GM12878 (cell line): Measurements from ENCODE around the gene CHAT. TPM values are rescaled to one million over a fixed set of nuclear protein-coding genes. Genes with fewer than 3 reads are reported as not detected.

Experiments used
- ATAC-seq: fragments of 200-7000 bp; cut with Tn5 transposase; 3 replicates; pipeline ENCODE4 v1.9.1; 2020; ENCODE audit warnings: mild to moderate bottlenecking, moderate library complexity
- BruUV-seq: library from RNA; stranded (reverse); fragments of 400-500 nt; replicated peaks from 2 replicates; lab custom pipeline; 2021; lab: Mats Ljungman, UMichigan
- CTCF ChIA-PET: fragments of 300-600 bp; sonication (Branson Sonifier 250); formaldehyde crosslinking; extraction: SDS; loops from one replicate; lab custom pipeline; 2021; ENCODE audit warnings: inconsistent platforms; lab: Yijun Ruan, JAX
- POLR2A ChIA-PET: fragments of 350-600 bp; formaldehyde crosslinking; extraction: SDS; loops from one replicate; lab custom pipeline; 2021; ENCODE audit warnings: inconsistent platforms; lab: Charles Lee
- RAD21 ChIA-PET: fragments of 300-600 bp; sonication (Branson Sonifier 250); formaldehyde crosslinking; loops from one replicate; lab custom pipeline; 2023; ENCODE audit warnings: antibody characterized with exemption; ENCODE audit not compliant: unreplicated experiment; lab: Charles Lee
- SMC1A ChIA-PET: fragments of 300-600 bp; sonication (Branson Sonifier 250); formaldehyde crosslinking; loops from one replicate; lab custom pipeline; 2023; ENCODE audit not compliant: unreplicated experiment, uncharacterized antibody; lab: Charles Lee
- DNase-seq: peaks from one replicate; pipeline ENCODE4 v3.0.0-alpha.2; 2011; ENCODE audit warnings: low read depth, low spot score
- FAIRE-seq: peaks from 3 replicates; lab custom pipeline; 2011; peaks lifted over from hg19 to GRCh38; lab: Jason Lieb, UNC
- H2AFZ ChIP-seq: 2 replicates; pipeline ENCODE4 v1.6.0; 2011; ENCODE audit warnings: low read depth, low read length, control low read depth; ENCODE audit not compliant: control insufficient read depth
- H3K27ac ChIP-seq: 2 replicates; pipeline ENCODE4 v1.5.1; 2011; ENCODE audit warnings: control low read depth; ENCODE audit not compliant: control insufficient read depth, insufficient read depth
- H3K27me3 ChIP-seq, 2 experiments: replicated peaks in 1 of 2; 2 replicates each; pipeline versions ENCODE4 v1.6.0 to v1.6.1; 2011; ENCODE audit warnings: low read length in 1 of 2; ENCODE audit not compliant: control insufficient read depth in 2 of 2, insufficient read depth in 2 of 2
- H3K36me3 ChIP-seq, 2 experiments: 2 replicates each; pipeline ENCODE4 v1.5.1; 2011; ENCODE audit warnings: low read length in 1 of 2; ENCODE audit not compliant: control insufficient read depth in 2 of 2, insufficient read depth in 2 of 2
- H3K4me1 ChIP-seq: 2 replicates; pipeline ENCODE4 v1.6.1; 2011; ENCODE audit warnings: mild to moderate bottlenecking, low read length, moderate library complexity, mixed read lengths; ENCODE audit not compliant: control insufficient read depth, insufficient read depth
- H3K4me2 ChIP-seq: 2 replicates; pipeline ENCODE4 v1.6.0; 2011; ENCODE audit warnings: control low read depth; ENCODE audit not compliant: control insufficient read depth, insufficient read depth
- H3K4me3 ChIP-seq: fragments of 200-600 bp; sonication (generic); 2 replicates; pipeline ENCODE4 v1.5.1; 2016
- H3K79me2 ChIP-seq: 2 replicates; pipeline ENCODE4 v1.6.0; 2011; ENCODE audit warnings: low read length; ENCODE audit not compliant: control insufficient read depth, insufficient read depth
- H3K9ac ChIP-seq: 2 replicates; pipeline ENCODE4 v1.8.0; 2011; ENCODE audit warnings: low read length, control low read depth, mixed read lengths; ENCODE audit not compliant: control insufficient read depth, insufficient read depth
- H3K9me3 ChIP-seq: replicated peaks from 3 replicates; pipeline ENCODE4 v1.5.1; 2011; ENCODE audit warnings: mild to moderate bottlenecking, low read length; ENCODE audit not compliant: control insufficient read depth, insufficient read depth
- H4K20me1 ChIP-seq: 2 replicates; pipeline ENCODE4 v1.6.0; 2011; ENCODE audit not compliant: control insufficient read depth, insufficient read depth
- MYB ChIP-seq: fragments of 150-350 bp; IDR thresholded peaks from 2 replicates; pipeline ENCODE4 v1.6.1; 2014; ENCODE audit warnings: mild to moderate bottlenecking, low read depth, low read length, borderline replicate concordance
- SUPT20H ChIP-seq: IDR thresholded peaks from 2 replicates; pipeline ENCODE4 v1.6.1; 2011; ENCODE audit warnings: low read depth, mild to moderate bottlenecking, low read length, moderate library complexity, borderline replicate concordance; ENCODE audit not compliant: control insufficient read depth
- ZNF207 ChIP-seq: fragments of 450-650 bp; IDR thresholded peaks from 2 replicates; pipeline ENCODE4 v1.6.1; 2014; ENCODE audit warnings: antibody characterized with exemption, mild to moderate bottlenecking, borderline replicate concordance
- ZNF24 ChIP-seq: fragments of 450-650 bp; IDR thresholded peaks from 2 replicates; pipeline ENCODE4 v1.6.1; 2017; ENCODE audit warnings: antibody characterized with exemption, mild to moderate bottlenecking
- WGBS: methylation state at CpG from one replicate; pipeline ENCODE4 v1.1.6; 2016; ENCODE audit warnings: low lambda C conversion rate; ENCODE audit not compliant: insufficient replicate concordance, insufficient coverage; ENCODE audit errors: missing lambda C conversion rate; 5-methylcytosine and 5-hydroxymethylcytosine counted together
- in situ Hi-C: fragments of 300-500 bp; cut with MboI; formaldehyde crosslinking; loops from 9 replicates; pipeline ENCODE4 v1.14.3; 2018; ENCODE audit warnings: mixed read lengths
- intact Hi-C: fragments of 100-400 bp; cut with micrococcal nuclease; formaldehyde crosslinking; loops from one replicate; pipeline ENCODE4 v1.14.2; 2022; ENCODE audit not compliant: unreplicated experiment
- polyA plus RNA-seq, 11 experiments: library from polyadenylated mRNA; depleted of rRNA in 4 of 11; unstranded in 6 of 11; stranded (reverse) in 5 of 11; fragments of >200 nt; fragmentation: Nextera tagmentation in 4 of 11; fragmentation: Illumina TruSeq in 1 of 11; extraction: Ambion mirVana in 4 of 11; extraction: Trizol in 1 of 11; gene quantifications; 1 replicate in 1 of 11; 2 replicates in 10 of 11; pipeline versions ENCODE4 v1.2.1 to v1.2.3, GENCODE V29; 2011 to 2016; ENCODE audit warnings: inconsistent platforms in 2 of 11, missing spikeins in 2 of 11, low read depth in 1 of 11
- total RNA-seq, 4 experiments: library from RNA; depleted of rRNA in 3 of 4; stranded (reverse); fragments of >200 nt in 3 of 4; fragmentation: Illumina TruSeq in 1 of 4; extraction: Trizol in 1 of 4; gene quantifications; 2 replicates each; pipeline versions ENCODE4 v1.2.1 to v1.2.3, GENCODE V29; 2013 to 2021
- TF ChIP-seq, protein P1 (sequence below): fragments of 450-650 bp; IDR thresholded peaks from 2 replicates; pipeline ENCODE4 v1.6.1; 2014; ENCODE audit warnings: mild to moderate bottlenecking
- TF ChIP-seq, protein P2 (sequence below): IDR thresholded peaks from 2 replicates; pipeline ENCODE4 v1.6.1; 2011; ENCODE audit warnings: borderline replicate concordance, low read depth, mild to moderate bottlenecking, moderate library complexity, mixed read lengths, low read length; ENCODE audit not compliant: insufficient read depth; ENCODE audit errors: extremely low read length

CHAT gene
- total and polyA plus RNA-seq, 10 of the 15 experiments (the other 5 are each of a cell fraction or from before 2014, with no cell fraction given): not detected

DNA sequence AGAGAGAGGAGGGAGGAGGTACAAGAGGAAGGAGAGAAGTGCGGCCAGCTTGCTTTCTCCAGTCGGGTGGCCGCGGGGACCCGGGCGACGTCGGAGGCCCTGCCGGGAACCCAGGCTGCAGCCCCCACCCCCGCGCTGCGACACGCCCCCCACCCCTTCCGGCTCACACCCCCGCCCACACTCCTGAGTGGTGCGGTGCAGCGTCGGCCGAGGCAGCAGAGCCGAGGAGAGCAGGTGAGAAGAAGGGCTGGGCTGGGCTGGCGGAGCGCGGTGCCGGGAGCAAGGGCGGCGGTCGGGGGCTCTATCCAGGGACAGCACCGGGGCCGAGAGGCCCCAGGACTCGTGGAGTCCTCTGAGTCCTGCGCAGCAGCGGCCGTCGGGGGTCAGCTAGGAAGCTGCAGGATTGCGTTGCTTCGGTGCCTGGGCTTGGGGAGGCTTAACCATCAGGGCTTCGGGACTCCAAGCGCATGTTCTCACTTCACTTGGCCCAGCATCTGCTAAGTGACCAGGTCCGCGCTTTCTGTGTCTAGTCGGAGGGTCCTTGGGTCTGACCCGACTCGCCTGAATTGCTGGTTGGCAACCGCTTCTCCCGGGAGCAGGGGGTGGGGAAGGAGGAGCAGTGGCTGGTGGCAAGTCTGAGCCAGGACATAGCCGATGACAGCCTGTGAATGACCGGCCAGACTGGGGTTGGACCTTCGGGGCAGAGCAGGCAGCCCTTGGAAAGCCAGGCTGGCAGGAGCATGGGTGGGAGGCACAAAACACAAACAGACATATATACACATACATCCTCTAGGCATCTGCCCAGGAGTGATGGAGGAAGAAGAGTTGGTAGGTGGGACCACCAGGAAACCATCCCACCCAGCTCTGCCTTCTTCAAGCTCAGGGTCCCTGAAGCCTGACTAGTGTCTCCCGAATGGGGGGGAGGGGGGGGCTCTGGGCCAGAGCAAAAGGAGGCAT lies 683 bp downstream of the CHAT start:
- no peak for TF ChIP-seq ZNF207
- TF ChIP-seq ZNF24: no peak
- no peaks in the 10 kb centered on the region for H4K20me1 ChIP-seq
- in situ Hi-C loops (no loop called here), intact Hi-C loops (no loop called here)
- H3K4me1 ChIP-seq: no peaks in the 10 kb centered on the region
- H3K27ac ChIP-seq: no peak overlapping the region
- ChIA-PET CTCF (no interaction called here), RAD21 (no interaction called here), SMC1A (no interaction called here), POLR2A (interaction anchor here (0.5 kb wide), 1 partner anchor 194 kb away, joined by 3 read pairs; no protein-coding TSS in a partner anchor)
- no peak for DNase-seq
- ATAC-seq: no peak
- WGBS: 6% methylated on average over 24 of the region's 49 CpGs
- H3K9me3 ChIP-seq: peaks cover 4% of the 10 kb centered on the region; the same call in 1 of the 3 replicates
- H3K79me2 ChIP-seq: no peaks in the 10 kb centered on the region
- H3K27me3 ChIP-seq: peaks cover 17 to 22% of the 10 kb centered on the region in 2 experiments
- BruUV-seq: no TSS peak
- no peak overlapping the region for H3K9ac ChIP-seq
- no peak overlapping the region for H3K4me3 ChIP-seq
- H2AFZ ChIP-seq: no peak overlapping the region
- no peak overlapping the region for H3K4me2 ChIP-seq
- no peak for FAIRE-seq
- H3K36me3 ChIP-seq: no peaks in the 10 kb centered on the region

DNA sequence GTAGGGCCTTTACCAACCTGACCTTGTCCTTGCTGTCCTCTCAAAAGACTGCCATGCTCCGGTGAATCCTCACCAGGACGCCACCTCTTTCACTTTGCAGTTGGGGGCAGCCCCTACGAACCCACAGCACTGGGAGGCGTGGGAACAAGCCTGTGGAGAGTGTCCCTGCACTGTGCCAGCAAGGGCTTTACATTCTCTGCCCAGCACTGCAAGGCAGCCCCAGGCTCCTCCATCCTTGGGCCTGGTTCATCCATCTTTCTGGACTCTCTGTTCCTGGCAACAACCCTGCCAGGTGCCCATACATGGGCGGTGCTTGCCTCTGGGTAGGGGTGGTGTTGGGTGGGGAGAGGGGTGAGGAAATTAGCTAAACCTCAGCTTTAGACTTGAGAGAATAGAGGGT lies 1.4 kb downstream of the CHAT start:
- BruUV-seq: no TSS peak
- in situ Hi-C loops: no loop called here

More for the DNA sequence above, 1.4 kb downstream of the CHAT start:
- H3K4me2 ChIP-seq: no peak overlapping the region
- ChIA-PET POLR2A (no interaction called here), CTCF (no interaction called here), SMC1A (no interaction called here), RAD21 (no interaction called here)
- no peak overlapping the region for H3K9ac ChIP-seq
- peaks cover 17 to 22% of the 10 kb centered on the region in 2 experiments for H3K27me3 ChIP-seq
- H2AFZ ChIP-seq: no peak overlapping the region
- intact Hi-C loops: no loop called here
- DNase-seq (no peak), ATAC-seq (no peak; the same call in 2 of the 3 replicates), FAIRE-seq (no peak)
- WGBS: 24% methylated on average over 5 of the region's 5 CpGs
- H3K36me3 ChIP-seq: no peaks in the 10 kb centered on the region
- no peaks in the 10 kb centered on the region for H3K79me2 ChIP-seq
- no peak overlapping the region for H3K4me3 ChIP-seq
- H4K20me1 ChIP-seq: no peaks in the 10 kb centered on the region
- TF ChIP-seq, protein P1, sequence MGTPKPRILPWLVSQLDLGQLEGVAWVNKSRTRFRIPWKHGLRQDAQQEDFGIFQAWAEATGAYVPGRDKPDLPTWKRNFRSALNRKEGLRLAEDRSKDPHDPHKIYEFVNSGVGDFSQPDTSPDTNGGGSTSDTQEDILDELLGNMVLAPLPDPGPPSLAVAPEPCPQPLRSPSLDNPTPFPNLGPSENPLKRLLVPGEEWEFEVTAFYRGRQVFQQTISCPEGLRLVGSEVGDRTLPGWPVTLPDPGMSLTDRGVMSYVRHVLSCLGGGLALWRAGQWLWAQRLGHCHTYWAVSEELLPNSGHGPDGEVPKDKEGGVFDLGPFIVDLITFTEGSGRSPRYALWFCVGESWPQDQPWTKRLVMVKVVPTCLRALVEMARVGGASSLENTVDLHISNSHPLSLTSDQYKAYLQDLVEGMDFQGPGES: no peak
- no peak for TF ChIP-seq MYB
- TF ChIP-seq SUPT20H: no peak
- TF ChIP-seq, protein P2, sequence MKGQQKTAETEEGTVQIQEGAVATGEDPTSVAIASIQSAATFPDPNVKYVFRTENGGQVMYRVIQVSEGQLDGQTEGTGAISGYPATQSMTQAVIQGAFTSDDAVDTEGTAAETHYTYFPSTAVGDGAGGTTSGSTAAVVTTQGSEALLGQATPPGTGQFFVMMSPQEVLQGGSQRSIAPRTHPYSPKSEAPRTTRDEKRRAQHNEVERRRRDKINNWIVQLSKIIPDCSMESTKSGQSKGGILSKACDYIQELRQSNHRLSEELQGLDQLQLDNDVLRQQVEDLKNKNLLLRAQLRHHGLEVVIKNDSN: no peak
- no peak overlapping the region for H3K27ac ChIP-seq
- no peaks in the 10 kb centered on the region for H3K4me1 ChIP-seq
- peaks cover 4% of the 10 kb centered on the region; the same call in 1 of the 3 replicates for H3K9me3 ChIP-seq
